HG03460 (cell line): ENCODE results near the gene ZNF765.
"Not testable (repeated sequence)": the region's sequence is repeated elsewhere in the genome, so short reads cannot be mapped to it uniquely, and the experiment has no call there.

Experiments
- ATAC-seq: cut with Tn5 transposase; IDR thresholded peaks from one replicate; pipeline ENCODE4 v1.9.1; 2021; ENCODE audit not compliant: unreplicated experiment

Gene ZNF765

GRCh38 chr19:53475470-53475869, 80.5 kb downstream of the ZNF765 start:
- ATAC-seq, result not testable (repeated sequence)
